HG03558 (cell line): ENCODE measurements around the gene PIM3.

Source experiments
- ATAC-seq: cut with Tn5 transposase; IDR thresholded peaks from one replicate; pipeline ENCODE4 v1.9.1; 2021; ENCODE audit warnings: moderate number of reproducible peaks; ENCODE audit not compliant: unreplicated experiment; ENCODE audit errors: extremely low read depth

Gene PIM3

DNA sequence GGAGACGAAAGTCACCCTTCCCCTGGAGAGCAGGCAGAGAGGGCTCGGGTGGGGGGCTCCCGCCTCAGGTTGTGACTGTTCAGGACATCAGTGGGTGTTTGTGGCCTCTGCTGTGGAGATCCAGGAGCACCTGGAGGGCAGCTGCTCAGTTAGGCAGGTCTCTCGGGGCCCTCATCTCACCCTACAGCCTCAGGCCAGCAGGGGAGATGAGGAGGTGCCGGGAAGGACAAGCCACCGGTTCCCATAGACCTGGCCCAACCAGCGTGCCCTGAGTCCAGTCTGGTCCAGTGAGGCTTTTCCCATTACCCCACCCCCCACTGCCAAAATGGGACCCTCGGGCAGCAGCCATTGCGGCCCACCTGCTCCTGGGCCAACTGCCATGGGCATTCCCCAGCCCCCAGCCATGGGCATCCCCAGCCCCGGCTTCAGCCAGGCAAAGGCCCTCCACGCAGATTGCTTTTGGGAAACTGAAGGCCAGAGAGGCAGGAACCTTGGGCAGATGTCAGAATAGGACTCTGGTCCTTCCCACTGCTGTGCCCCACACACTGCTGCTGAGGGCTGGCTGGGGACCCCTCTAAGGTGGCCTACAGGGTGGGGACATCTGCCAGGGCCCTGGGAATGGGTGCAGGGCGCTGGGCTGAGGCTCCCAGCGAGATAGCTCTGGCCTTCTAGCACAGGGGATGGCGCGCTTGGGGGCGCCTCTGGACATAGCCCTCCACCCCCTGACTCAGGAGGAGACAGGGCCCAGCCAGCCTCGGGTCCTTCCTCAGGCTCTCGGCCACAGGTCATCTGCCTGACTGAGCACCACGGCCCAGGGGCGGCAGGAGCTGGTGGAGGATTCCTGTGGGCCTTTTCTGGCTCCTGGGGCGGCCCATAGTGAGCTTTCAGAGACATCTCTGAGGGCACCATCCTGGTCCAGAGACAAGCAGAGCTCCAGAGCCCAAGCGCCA is 4.8 kb downstream of the PIM3 start:
- no peak for ATAC-seq

DNA sequence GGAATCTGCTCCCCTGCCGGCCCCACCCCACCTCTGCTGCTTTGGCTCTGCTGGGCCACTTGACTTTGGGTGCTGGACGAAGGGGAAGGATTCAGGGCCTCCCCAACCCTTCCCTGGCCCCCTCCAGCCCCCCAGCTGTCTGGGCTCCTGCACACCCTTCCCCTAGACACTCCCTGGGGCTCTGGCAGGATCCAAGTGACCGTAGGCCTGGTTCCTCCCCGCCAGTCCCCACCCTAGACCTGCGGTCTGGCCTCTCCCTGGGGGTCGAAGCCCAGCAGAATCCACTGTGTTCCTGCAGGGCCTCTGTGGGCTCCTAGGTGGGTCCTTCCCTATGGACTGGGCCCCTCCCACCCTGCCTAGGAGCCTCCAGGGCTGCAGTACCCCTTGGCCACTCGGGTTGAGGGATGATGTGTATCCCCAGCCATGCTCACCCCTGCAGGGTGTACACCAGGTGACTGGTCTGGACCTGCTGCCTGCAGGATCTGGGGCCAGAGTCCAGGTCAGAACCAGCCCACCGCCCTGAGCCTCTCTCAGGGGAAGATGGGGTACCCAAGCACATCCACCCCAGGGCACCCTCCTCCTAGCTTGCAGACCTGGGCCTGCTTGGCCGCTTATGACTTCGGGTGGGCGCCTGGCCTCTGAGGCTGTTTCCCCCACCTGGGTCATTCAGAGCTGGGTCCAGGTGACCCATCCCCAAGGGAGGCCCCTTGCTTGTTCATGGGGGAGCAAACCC is 5.6 kb downstream of the PIM3 start:
- ATAC-seq: no peak

DNA sequence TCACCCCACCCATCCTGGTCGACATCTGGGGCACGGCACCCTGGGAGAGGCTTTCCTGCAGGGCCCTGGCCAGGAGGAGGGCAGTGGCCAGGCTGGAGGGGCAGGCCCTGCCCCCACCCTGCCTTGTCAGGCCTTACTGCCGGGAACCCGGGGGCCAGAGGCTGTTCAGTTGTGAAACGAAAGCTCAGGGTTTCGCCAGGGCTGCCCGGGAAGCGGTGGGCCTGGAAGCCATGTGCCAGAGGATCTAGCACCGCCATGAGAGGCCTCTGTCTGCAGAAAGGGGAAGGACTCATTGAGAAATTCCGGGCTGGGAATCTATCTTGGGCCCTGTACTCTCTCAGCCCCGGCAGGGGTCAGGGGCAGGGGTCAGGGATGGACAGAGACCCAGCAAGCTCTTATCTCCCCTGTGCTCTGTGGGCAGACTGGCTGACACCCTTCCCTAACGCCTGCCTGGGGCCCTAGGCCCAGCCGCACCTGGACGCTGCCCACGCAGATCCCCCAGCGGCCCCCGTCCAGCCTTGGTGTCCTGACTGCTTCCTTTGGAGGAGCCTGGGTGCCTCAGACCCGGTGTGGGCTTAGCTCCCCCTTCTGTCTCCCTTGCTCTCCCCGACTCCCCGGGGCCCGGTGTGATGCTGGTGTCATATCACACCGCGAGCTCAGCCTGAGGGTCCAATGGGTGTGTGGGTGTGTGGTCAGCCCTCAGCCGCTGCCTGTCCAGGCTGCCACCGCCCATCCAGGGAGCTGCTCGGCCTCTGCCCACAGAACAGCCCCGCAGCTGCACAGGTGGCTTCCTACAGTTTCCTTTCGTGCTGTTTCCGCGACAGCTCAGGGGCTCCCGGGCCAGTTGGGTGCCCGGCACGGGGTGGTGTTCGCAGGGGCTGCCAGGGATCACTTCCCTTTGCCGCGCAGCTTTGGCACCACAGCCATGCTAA is 6.5 kb downstream of the PIM3 start:
- no peak for ATAC-seq

- ATAC-seq: no peak
Observed at GRCh38 chr22:49967706-49968208, 7.2 kb downstream of the PIM3 start.

DNA sequence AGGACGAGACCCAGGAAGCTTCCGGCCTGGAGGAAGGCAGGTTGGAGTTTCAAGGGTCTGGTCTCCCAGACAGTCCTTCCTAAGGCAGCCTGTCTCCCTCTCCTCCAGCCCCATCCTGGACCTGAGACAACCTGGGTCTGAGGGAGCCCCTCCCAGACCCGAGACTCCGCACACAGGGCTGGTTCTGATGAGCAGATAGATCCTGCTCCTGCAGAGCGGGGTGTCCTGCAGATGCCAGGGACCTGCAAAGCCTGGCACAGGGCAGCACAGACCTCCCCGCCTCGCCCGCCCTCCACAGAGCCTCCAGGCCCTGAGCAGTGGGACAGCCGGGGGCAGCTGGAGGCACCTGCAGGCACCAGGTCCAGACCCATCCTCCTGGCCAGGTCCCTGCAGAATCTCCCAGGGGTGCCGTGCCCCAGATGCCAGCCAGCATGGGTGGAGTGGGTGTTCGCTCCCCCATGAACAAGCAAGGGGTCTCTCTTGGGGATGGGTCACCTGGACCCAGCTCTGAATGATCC is 7.8 kb downstream of the PIM3 start:
- ATAC-seq: no peak

DNA sequence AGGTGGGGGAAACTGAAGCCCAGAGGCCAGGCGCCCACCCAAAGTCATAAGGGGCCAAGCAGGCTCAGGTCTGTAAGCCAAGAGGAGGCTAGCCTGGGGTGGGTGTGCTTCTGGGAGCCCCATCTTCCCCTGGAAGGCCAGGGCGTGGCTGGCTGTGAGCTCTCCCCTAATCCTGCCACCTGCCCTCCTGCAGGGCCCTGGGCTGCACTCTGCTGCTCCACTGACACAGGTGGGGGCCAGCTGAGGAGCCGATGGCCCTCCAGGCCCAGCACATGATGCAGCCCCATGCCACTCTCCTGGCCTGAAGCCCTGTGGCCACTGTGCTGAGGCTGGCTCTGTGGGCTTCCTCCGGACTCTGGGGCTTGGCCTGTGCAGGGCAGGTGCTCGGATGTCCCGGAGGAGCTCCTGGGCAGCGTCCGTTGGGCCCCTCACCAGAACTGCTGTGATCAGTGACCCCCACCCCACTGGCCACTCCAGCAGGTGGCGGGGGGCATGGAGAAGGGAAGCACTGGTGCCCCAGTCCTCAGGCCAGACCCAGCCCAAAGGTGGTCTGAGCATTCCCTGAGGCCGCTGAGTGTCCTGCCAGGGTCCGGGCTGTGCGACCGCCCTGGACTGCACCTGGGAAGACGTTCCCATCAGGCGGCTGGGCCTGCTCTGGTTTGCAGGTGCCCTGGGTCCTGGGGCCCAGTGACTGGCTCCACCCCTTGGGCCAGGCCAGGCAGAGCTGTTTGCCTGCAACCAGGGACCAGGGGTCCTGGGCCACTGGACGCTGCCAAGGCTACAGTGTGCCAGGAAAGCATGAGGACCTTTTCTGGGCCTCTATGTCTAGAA is 8.5 kb downstream of the PIM3 start:
- no peak for ATAC-seq

GRCh38 chr22:49969751-49970527 is 9.4 kb downstream of the PIM3 start:
- no peak for ATAC-seq

- ATAC-seq: no peak
Observed at GRCh38 chr22:49970528-49971231, 10.1 kb downstream of the PIM3 start.

DNA sequence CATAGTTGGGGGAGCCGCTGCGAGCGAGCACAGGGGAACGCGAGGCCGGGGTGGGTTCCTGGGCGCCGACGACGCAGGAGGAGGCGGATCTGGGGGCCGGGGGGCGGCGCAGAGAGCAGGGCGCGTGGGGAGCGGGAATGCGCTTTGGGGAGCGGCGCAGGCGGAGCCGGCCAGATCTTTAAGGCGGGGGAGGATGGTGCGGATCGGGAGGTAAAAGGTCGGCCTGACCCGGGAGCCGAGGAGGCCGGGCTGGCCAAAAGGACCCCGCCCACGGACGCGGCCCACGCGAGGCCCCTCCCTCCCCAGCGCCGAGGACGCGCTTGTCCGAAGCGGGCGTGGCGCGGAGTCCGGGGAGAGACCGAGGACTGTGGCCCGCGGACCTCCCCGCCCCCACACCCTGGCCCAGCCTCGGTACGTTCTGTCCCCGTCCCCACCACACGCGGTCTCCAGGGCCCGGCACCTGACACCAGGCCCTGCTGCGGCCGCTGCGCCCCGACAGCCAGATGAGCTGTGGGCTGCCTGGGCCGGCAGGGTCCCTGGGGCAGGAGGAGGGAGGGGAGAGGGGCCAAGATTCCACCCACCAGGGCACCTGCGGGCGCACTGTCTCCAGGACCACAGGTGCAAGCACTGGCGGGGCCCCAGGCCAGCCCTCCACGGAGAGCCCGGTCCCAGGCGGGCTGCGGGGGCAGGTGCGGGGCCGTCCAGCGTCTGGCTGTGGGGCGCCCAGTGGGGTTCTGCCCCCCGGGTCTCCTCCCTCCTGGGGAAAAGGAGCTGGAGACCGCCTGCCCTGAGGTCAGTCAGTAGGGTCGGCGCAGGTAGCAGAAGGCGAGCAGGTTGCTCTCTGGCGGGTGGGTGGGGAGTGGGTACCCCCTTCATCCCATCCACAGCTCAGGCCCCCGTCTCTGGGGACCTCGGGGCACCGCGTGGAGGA is 10.9 kb downstream of the PIM3 start:
- no peak for ATAC-seq

DNA sequence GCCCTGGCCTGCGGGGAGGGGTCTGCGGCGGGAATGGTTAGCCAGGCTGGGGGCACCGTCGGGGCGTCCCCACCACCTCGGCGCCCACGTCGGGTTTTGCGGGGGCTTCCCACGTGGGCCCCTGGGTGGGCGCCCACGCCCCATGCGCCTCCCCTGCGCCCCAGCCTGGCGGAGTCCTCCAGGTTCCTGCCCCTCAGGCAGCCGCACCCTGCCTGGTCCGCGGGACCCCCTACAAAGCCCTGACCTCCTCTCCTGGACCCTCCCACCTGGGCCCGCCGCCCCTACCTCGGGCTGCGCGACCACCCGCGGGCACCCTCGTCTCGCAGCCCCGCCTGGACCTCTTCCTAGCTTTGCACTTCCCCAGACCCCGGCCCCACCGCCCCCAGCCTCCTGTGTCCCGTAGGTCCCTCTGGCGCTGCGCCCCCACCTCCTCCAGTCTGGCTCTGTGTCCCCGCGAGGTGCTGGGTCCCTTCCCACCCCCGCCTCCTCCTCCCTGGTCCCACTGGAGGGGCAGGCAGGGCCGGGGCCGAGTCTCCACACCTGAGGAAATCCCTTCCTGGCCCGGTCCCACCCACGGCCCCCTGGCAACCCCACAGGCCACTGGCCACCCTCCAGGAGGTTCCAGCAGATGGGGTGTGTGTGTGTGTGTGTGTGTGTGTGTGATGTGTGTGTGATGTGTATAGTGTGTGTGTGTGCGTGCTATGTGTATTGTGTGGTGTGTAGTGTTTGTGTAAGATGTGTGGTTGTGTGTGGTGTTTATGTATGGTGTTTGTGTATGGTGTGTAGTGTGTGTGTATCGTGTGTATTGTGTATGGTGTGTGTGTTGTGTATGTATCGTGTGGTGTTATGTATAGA is 11.8 kb downstream of the PIM3 start:
- no peak for ATAC-seq

- no peak for ATAC-seq
Observed at GRCh38 chr22:49973018-49973961, 12.7 kb downstream of the PIM3 start.

DNA sequence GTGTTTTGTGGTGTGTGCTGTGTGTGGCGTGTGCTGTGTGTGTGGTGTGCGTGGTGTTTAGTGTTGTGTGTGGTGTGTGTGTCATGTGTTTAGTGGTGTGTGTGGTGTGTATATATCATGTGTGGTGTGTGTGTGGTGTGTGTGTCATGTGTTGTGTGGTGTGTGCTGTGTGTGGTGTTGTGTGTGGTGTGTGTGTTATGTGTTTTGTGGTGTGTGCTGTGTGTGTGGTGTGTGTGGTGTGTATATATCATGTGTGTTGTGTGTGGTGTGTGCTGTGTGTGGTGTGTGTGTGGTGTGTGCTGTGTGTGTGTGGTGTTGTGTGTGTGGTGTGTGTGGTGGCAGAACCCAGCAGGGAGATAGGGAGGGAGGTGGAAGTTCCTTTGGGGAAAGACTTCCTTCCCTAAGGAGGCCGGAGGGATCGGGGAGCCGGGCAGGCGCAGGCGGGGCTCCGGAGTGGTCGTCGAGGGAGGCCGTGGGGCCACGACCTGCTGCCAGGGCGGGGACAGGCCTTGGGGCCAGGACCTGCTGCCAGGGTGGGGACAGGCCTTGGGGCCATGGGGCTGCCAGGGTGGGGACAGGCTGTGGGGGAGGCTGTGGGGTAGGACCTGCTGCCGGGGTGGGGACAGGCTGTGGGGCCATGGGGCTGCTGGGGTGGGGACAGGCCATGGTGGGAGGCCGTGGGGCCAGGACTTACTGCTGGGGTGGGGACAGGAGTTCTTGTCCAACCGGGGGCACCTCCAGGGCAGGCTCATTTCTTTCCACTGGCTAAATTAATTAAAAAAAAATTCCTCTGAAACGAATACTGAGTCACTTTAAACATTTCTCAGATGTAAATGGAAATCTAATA is 15.2 kb downstream of the PIM3 start:
- no peak for ATAC-seq

DNA sequence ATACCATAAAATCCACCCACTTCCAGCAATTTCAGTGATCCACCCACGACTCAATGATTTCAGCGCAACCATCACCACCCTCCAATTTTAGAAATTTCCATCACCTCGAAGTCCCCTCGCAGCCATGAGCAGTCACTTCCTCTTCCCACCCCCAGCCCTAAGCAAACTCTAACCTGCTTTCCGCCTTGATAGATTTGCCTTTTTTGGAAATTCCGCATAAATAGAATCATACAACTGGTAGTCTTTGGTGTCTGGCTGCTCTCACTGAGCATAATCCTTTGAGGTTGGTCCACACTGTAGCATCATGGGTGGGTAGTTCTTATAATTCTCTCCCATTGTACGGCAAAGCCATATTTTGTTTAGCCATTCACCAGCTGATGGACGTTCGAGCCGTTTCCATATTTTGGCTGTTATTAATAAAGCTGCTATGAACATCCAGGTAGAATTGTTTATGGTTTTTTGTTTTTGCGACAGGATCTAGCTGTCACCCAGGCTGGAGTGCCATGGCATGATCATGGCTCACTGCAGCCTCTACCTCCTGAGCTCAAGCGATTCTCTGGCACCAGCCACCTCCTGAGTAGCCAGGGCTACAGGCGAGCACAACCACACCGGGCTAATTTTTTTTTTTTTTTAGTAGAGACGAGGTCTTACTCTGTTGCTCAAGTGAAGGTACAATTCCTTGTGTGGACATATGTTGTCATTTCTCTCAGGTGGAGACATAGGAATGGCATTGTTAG is 16.0 kb downstream of the PIM3 start:
- no peak for ATAC-seq
